ENCODE results near the gene CDYL.

CDYL gene

DNA sequence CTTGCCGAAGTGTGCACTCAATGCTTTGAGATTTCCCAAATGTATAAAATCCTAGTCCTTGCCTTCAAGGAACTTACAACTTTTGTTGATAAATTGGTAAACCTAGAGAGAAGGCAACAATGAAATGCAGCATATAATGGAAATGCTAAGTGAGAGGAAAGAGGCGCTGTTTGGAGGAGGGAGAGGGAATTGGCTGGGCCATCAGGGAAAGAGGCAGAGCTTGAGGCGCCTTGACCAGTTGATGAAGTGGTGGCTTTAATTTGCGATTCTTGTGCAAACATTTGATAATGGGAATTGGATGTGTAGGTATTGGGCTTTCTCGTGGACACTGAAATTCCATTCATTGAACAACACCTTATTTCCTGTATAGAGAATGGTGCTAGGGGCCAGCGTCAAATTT lies 1.9 kb upstream of the CDYL start:
- H3K9ac ChIP-seq (ENCODE audit: low read depth, low read length) = peak overlapping the region; percentile 86
- 3% methylated on average over 5 of the region's 6 CpGs for WGBS
- peak overlapping the region; percentile 89 for H3K4me3 ChIP-seq (ENCODE audit: low read length)

DNA sequence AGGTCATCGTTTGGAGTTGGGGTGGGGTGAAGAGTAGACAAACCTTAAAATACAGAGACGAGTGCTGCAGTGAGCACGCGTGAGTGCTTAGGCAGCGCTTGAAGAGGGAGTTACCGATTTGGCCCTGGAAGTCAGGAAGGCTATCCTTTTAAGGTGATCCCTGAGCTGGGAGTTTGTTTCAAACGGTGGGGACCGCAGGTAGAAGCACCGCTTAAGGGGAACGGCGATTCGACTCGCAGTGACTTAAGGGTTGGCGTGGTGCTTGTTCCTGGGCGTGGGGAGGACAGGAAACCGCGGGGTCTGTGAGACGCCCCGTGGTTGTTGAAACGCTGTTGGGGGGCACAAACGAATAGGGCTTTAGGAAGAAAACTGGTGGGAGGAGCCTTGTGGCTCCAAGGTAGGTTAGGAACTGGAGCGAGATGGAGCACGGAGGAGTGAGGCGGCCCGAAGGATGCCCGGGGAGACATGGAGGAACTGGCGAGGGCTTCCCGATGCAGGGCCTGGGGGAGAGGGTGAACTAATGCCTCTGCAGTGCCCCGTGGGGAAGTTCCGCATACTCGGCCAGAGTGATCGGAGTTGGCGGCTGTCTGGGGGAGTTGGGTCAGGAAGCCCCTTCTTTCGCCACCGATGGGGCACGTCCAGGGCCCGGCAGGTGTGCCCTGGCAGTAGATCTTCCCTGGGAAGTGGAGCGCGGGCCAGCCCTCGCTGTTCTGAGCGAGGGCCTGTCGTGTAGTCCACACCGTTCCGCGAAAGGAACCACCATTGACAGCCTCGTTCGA lies 1.3 kb upstream of the CDYL start:
- under 1% methylated on average over 47 of the region's 47 CpGs for WGBS
- Histone ChIP-seq H3K4me3 (ENCODE audit: low read length) (peak overlapping the region; percentile 89), H3K36me3 (ENCODE audit: insufficient read depth, low read length) (no peaks in the 10 kb centered on the region), H3K27me3 (ENCODE audit: insufficient read depth, low read length) (peaks cover 38% of the 10 kb centered on the region), H3K4me1 (ENCODE audit: insufficient read depth, low read length) (peaks cover 23% of the 10 kb centered on the region), H3K9me3 (ENCODE audit: insufficient read depth, low read depth, low read length) (peaks cover 7% of the 10 kb centered on the region; the same call in 1 of the 2 replicates), H3K9ac (ENCODE audit: low read depth, low read length) (peak overlapping the region; percentile 86), H3K27ac (ENCODE audit: low read depth, low read length) (peak overlapping the region; percentile 1; the same call in 1 of the 2 replicates)

More for the DNA sequence above, 1.9 kb upstream of the CDYL start:
- Histone ChIP-seq H3K9me3 (ENCODE audit: insufficient read depth, low read depth, low read length) (peaks cover 7% of the 10 kb centered on the region; the same call in 1 of the 2 replicates), H3K36me3 (ENCODE audit: insufficient read depth, low read length) (no peaks in the 10 kb centered on the region), H3K27ac (ENCODE audit: low read depth, low read length) (no peak overlapping the region), H3K4me1 (ENCODE audit: insufficient read depth, low read length) (peaks cover 18% of the 10 kb centered on the region), H3K27me3 (ENCODE audit: insufficient read depth, low read length) (peaks cover 32% of the 10 kb centered on the region)

DNA sequence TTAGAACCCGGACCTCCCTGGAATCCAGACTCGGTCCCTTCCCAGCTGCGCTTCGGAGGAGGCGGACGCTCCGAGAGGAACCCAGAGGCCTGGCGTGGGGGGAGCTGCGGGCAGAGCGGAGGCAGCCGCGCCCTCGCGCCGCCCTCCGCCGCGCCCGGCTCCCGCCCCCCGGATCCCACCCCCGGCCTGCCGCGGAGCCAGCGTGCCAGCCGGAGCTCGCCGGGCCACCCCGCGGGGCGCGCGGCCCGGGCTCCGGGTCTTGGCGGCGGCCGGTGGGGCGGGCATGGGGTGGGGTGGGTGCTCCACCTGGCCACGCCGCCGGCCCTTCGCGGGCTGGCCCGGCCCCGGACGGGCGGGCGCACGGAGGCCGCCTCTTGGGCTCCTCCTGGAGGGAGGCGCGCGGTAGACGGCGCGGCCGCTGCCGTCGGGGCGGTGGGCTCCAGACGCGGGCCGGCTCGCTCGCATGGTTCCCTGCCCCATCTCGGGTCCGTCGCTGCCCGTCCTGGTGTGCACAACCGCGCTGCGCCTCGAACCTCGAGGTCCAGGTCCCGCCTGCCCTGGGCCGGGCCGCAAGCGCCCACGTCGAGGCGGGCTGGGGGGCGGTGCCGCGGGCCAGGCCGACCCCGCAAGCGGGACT lies 592 bp upstream of the CDYL start:
- peaks cover 7% of the 10 kb centered on the region; the same call in 1 of the 2 replicates for H3K9me3 ChIP-seq (ENCODE audit: insufficient read depth, low read depth, low read length)
- no peaks in the 10 kb centered on the region for H3K36me3 ChIP-seq (ENCODE audit: insufficient read depth, low read length)
- under 1% methylated on average over 88 of the region's 88 CpGs for WGBS
- peak overlapping the region; percentile 89 for H3K4me3 ChIP-seq (ENCODE audit: low read length)
- peak overlapping the region; percentile 59; the same call in 1 of the 2 replicates for H3K27ac ChIP-seq (ENCODE audit: low read depth, low read length)
- peaks cover 43% of the 10 kb centered on the region for H3K27me3 ChIP-seq (ENCODE audit: insufficient read depth, low read length)
- peaks cover 27% of the 10 kb centered on the region for H3K4me1 ChIP-seq (ENCODE audit: insufficient read depth, low read length)
- peak overlapping the region; percentile 86 for H3K9ac ChIP-seq (ENCODE audit: low read depth, low read length)

DNA sequence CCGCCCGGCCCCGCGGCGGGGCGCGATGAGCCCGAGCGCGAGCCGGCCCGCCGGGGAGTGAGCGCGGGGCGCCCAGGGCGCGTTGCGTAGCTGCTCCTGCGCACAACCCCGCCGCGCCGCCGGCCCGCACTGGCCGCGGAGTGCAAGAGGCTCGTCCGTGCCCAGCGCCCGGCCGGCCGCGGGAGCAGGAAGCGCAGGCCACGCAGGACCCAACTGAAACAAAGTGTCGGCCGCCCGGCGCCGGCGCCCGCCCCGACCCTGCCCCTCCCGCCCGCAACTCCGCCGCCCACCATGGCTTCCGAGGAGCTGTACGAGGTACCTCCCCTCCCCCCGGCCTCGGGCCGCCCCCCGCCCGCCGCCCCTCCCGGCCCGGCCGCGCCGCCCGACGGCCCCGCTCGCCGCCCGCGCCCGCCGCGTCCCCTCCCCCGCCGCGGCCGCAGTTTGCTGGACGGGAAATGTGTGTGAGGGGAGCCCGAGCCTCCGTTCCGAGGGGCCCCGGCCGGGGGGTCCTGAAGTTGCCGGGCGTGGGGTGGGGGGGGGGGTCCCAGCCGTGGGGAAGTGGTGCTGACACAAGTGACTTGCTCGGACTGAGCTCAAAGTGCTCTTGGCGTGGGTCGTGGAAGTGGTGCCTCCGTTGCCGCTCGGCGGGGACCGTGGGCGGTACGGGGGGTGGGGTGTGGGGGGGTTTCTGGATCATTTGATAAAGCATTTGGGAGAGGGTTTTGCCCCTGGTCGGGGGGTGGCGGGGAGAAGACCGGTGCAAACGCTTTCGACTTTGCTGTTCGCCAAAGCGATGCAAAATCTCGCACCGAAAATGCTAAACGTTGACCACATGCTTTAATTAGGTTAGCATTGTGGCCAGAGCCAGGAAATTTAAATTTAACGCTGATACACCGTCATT lies 539 bp downstream of the CDYL start:
- Histone ChIP-seq H3K4me1 (ENCODE audit: insufficient read depth, low read length) (peaks cover 37% of the 10 kb centered on the region), H3K27me3 (ENCODE audit: insufficient read depth, low read length) (peaks cover 54% of the 10 kb centered on the region), H3K27ac (ENCODE audit: low read depth, low read length) (no peak overlapping the region), H3K9ac (ENCODE audit: low read depth, low read length) (peak overlapping the region; percentile 25; the same call in 1 of the 2 replicates), H3K9me3 (ENCODE audit: insufficient read depth, low read depth, low read length) (peaks cover 7% of the 10 kb centered on the region; the same call in 1 of the 2 replicates), H3K36me3 (ENCODE audit: insufficient read depth, low read length) (no peaks in the 10 kb centered on the region), H3K4me3 (ENCODE audit: low read length) (peak overlapping the region; percentile 57)
- WGBS = under 1% methylated on average over 94 of the region's 107 CpGs

DNA sequence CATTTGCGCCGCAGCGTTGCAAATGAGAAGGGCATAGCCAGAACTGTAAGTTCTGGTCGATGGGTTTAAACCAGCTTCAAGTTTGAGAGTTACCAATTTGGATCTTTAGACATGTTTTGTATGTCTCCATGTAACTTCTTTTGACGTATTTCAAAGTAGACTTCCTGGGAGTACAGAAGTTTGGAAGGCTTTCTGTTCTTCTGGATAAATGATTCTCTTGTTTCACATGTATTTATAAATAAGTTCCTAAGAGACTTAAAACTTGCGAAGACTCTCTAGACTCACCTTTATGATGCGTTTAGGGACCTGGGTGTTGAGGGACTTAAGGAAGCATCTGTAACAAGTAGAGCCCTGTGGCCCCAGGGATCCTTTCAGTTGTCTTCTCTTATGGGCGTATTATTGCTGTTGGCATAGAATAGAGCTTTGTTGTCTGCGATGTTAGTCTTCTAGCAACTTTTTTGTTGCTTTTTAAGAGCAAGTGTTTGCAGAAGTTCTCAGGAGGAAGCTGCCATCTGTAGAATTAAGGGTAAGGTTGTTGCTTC lies 1.3 kb downstream of the CDYL start:
- H3K36me3 ChIP-seq (ENCODE audit: insufficient read depth, low read length) = no peaks in the 10 kb centered on the region
- peaks cover 34% of the 10 kb centered on the region for H3K4me1 ChIP-seq (ENCODE audit: insufficient read depth, low read length)
- H3K4me3 ChIP-seq (ENCODE audit: low read length) = peak overlapping the region; percentile 57
- peaks cover 61% of the 10 kb centered on the region for H3K27me3 ChIP-seq (ENCODE audit: insufficient read depth, low read length)
- H3K9me3 ChIP-seq (ENCODE audit: insufficient read depth, low read depth, low read length) = peaks cover 7% of the 10 kb centered on the region; the same call in 1 of the 2 replicates
- no peak overlapping the region for H3K27ac ChIP-seq (ENCODE audit: low read depth, low read length)
- H3K9ac ChIP-seq (ENCODE audit: low read depth, low read length) = peak overlapping the region; percentile 17; the same call in 1 of the 2 replicates
- 12% methylated on average over 9 of the region's 9 CpGs for WGBS

DNA sequence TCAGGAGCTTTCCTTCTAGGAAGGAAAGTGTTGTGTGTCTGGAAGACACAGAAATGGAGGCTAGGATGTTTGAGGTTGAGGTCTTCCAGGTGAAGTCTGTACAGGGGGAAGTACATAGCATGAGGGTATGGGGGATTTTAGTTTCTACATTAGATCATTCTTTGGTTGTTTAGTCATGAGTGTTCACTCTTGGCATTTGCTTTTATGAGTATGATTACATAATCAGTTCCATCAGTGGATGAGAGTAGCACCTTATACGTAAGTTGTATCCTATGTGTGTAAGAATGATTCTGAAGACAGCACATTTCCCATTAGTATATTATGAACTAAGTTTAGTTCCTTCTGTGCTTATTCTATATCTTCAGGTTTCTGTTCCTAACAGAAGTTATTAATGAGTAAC lies 1.9 kb downstream of the CDYL start:
- Histone ChIP-seq H3K9ac (ENCODE audit: low read depth, low read length) (no peak overlapping the region), H3K27me3 (ENCODE audit: insufficient read depth, low read length) (peaks cover 66% of the 10 kb centered on the region), H3K9me3 (ENCODE audit: insufficient read depth, low read depth, low read length) (peaks cover 7% of the 10 kb centered on the region; the same call in 1 of the 2 replicates), H3K4me1 (ENCODE audit: insufficient read depth, low read length) (peaks cover 33% of the 10 kb centered on the region), H3K27ac (ENCODE audit: low read depth, low read length) (no peak overlapping the region), H3K36me3 (ENCODE audit: insufficient read depth, low read length) (no peaks in the 10 kb centered on the region), H3K4me3 (ENCODE audit: low read length) (peak overlapping the region; percentile 57; the same call in 1 of the 2 replicates)
- WGBS = 100% methylated on average over 1 of the region's 1 CpG

DNA sequence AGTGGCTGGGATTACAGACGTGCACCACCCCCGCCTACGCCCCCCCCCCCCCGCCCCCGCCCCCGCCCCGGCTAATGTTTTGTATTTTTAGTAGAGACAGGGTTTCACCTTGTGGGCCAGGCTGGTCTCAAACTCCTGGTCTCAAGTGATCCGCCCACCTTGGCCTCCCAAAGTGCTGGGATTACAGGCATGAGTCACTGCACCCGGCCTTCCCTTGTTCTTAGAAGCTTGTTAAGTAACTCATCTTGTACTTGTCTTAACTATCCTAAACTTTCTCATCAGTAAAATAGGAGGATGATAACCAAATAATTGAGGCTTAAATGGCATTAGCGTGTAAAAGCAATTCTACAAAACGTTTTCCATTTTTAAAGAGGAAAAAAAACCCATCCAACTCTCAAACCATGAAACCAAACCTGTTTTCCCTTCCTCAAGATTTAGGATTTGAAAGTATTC lies 4.2 kb downstream of the CDYL start:
- no peak overlapping the region for H3K9ac ChIP-seq (ENCODE audit: low read depth, low read length)
- H3K27me3 ChIP-seq (ENCODE audit: insufficient read depth, low read length) = peaks cover 80% of the 10 kb centered on the region
- 23% methylated on average over 4 of the region's 11 CpGs for whole genome bisulfite sequencing
- peaks cover 7% of the 10 kb centered on the region; the same call in 1 of the 2 replicates for H3K9me3 ChIP-seq (ENCODE audit: insufficient read depth, low read depth, low read length)
- H3K4me3 ChIP-seq (ENCODE audit: low read length) = no peak overlapping the region
- peaks cover 33% of the 10 kb centered on the region for H3K4me1 ChIP-seq (ENCODE audit: insufficient read depth, low read length)
- H3K27ac ChIP-seq (ENCODE audit: low read depth, low read length) = no peak overlapping the region
- no peaks in the 10 kb centered on the region for H3K36me3 ChIP-seq (ENCODE audit: insufficient read depth, low read length)

DNA sequence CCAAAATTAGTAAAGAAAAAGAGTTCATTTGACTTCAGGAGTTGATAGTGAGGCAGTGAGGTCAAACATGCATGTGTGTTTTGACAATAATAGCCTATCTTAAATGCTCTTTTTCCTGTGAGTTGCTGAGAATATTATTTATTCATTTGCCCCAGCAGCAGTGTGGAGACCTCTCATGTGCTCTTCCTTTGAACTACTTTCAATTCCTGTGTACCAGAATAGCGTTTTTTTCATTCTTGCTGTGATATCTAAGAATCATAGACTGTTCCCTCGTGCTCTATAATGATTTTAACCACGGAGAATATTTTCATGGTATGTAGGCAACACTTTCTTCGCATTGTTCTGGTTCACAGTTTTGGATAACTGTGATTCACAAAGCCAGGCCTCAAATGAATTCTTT lies 5.2 kb downstream of the CDYL start:
- H3K27ac ChIP-seq (ENCODE audit: low read depth, low read length) = no peak overlapping the region
- peaks cover 90% of the 10 kb centered on the region for H3K27me3 ChIP-seq (ENCODE audit: insufficient read depth, low read length)
- H3K4me3 ChIP-seq (ENCODE audit: low read length) = no peak overlapping the region

DNA sequence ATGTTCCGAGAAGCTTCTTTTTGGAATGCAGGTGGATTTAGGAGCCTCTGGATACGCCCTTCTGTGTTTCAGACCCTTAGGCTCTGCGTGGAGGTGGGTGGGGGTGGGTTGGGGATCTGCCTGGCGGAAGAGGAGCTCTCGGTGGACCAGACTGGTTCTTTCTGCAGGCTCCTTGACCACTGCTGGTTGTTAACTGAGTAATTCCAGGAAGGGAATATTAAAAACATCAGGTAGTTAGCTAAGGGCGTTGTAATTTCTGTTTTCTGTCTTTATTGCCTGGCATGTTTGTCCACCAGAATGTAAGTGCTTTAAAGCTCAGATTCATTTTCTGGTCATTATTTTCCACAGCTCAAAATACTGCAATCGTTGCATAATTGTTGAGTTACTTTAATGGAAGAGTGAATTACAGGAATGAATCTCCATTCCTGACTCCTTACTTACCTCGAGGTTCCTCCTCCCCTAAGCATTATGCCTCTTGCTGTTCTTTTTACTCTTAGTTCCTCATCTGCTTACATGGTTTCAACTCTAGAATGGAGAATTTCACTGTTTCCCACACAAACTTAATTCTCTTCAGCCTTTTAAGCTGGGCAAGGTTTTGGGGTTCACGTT lies 5.9 kb downstream of the CDYL start:
- Histone ChIP-seq H3K9ac (ENCODE audit: low read depth, low read length) (no peak overlapping the region), H3K4me3 (ENCODE audit: low read length) (no peak overlapping the region), H3K4me1 (ENCODE audit: insufficient read depth, low read length) (peaks cover 49% of the 10 kb centered on the region), H3K9me3 (ENCODE audit: insufficient read depth, low read depth, low read length) (peaks cover 7% of the 10 kb centered on the region; the same call in 1 of the 2 replicates), H3K27ac (ENCODE audit: low read depth, low read length) (no peak overlapping the region), H3K36me3 (ENCODE audit: insufficient read depth, low read length) (no peaks in the 10 kb centered on the region), H3K27me3 (ENCODE audit: insufficient read depth, low read length) (peaks cover 94% of the 10 kb centered on the region)
- WGBS = 87% methylated on average over 8 of the region's 9 CpGs

More for the DNA sequence above, 5.2 kb downstream of the CDYL start:
- 89% methylated on average over 4 of the region's 4 CpGs for WGBS
- H3K4me1 ChIP-seq (ENCODE audit: insufficient read depth, low read length) = peaks cover 43% of the 10 kb centered on the region
- H3K9me3 ChIP-seq (ENCODE audit: insufficient read depth, low read depth, low read length) = peaks cover 7% of the 10 kb centered on the region; the same call in 1 of the 2 replicates
- no peak overlapping the region for H3K9ac ChIP-seq (ENCODE audit: low read depth, low read length)
- no peaks in the 10 kb centered on the region for H3K36me3 ChIP-seq (ENCODE audit: insufficient read depth, low read length)

DNA sequence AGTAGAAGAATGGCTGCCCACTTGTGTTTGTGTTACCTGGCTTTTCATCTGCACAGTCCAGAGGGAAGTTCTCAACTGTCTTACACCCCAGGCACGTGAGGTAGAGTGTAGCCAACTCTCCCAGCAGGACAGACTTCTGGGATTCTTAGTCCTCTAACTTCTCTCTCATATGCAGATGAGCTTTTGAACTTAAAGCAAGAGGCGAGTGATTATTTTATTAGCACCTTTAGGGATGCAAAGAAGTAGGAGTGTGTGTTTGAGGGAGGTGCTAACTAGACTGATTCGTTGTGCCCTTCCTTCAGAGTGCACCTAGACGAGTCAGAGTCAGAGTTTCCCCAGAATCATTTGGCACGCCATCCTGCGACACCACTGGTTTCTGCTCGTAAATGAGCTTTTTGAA lies 10.8 kb downstream of the CDYL start:
- H3K27me3 ChIP-seq (ENCODE audit: insufficient read depth, low read length) = peaks cover 57% of the 10 kb centered on the region
- H3K9me3 ChIP-seq (ENCODE audit: insufficient read depth, low read depth, low read length) = no peaks in the 10 kb centered on the region
- no peak overlapping the region for H3K4me3 ChIP-seq (ENCODE audit: low read length)
- H3K4me1 ChIP-seq (ENCODE audit: insufficient read depth, low read length) = peaks cover 35% of the 10 kb centered on the region
- 32% methylated on average over 7 of the region's 7 CpGs for WGBS
- no peak overlapping the region for H3K27ac ChIP-seq (ENCODE audit: low read depth, low read length)
- H3K36me3 ChIP-seq (ENCODE audit: insufficient read depth, low read length) = no peaks in the 10 kb centered on the region
- no peak overlapping the region for H3K9ac ChIP-seq (ENCODE audit: low read depth, low read length)

Measured in HUES64 (cell line).